Ishikawa (cell line): ENCODE results near the gene PKN1.

Source experiments
- EGR1 ChIP-seq: IDR thresholded peaks from 2 replicates; pipeline ENCODE4 v1.6.1; 2012
- FOXM1 ChIP-seq: IDR thresholded peaks from 2 replicates; pipeline ENCODE4 v1.6.1; 2012; ENCODE audit warnings: low read depth, borderline replicate concordance
- MAX ChIP-seq: IDR thresholded peaks from 2 replicates; pipeline ENCODE4 v1.6.1; 2012
- NFIC ChIP-seq: IDR thresholded peaks from 2 replicates; pipeline ENCODE4 v1.6.1; 2012
- RAD21 ChIP-seq: IDR thresholded peaks from 2 replicates; pipeline ENCODE4 v1.6.1; 2012; ENCODE audit warnings: low read depth
- REST ChIP-seq: IDR thresholded peaks from 2 replicates; pipeline ENCODE4 v1.6.1; 2012; ENCODE audit warnings: low read depth, mild to moderate bottlenecking
- TAF1 ChIP-seq: IDR thresholded peaks from 2 replicates; pipeline ENCODE4 v1.6.1; 2012; ENCODE audit warnings: low read depth, mild to moderate bottlenecking
- YY1 ChIP-seq: IDR thresholded peaks from 2 replicates; pipeline ENCODE4 v1.6.1; 2012; ENCODE audit warnings: low read depth
- ZBTB7A ChIP-seq: IDR thresholded peaks from 2 replicates; pipeline ENCODE4 v1.6.1; 2012; ENCODE audit warnings: low read depth
- TF ChIP-seq, protein P1 (sequence below): IDR thresholded peaks from 2 replicates; pipeline ENCODE4 v1.6.1; 2012

DNA sequence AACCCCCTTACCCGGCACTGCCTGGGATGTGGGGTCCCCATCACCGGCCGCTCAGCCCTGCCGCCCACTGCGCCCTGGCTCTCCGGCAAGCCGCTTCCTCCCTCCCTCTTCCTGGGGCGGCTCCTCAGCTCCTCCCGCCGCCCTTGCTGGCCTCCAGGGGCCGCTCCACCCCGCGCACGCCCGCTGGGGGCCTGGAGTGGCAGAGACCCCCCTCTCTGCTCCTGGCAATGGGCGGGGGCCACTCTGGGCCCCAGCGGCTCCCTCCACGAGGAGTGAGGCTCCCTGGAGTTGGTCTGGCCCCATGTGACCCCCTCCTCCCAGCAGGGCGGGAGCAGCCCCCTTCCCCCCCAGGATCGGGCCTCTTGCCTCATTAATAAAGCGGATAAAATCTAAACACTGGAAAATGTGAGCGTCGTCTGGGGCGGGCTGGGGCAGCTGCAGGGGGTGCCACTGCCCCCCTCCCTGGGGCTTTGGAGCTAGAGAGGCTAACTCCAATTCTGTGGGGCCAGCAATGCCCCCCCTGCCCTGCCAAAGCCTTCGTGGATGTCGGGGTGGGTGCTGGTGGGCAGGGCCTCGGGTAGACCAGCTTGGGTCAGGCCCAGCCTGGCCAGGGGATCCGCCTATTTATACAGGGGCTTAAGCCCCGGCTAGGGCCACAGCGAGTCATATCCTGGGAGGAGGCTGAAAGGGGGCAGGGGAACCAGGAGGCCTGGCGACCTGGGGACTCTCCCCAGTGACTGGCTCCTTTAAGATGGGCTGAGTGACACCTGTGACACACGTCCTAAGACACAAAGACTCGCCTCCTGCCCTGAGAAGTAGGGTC, 42.4 kb downstream of the PKN1 start, which contains the start of gene PTGER1:
- TF ChIP-seq REST (no peak), FOXM1 (no peak), TAF1 (no peak), RAD21 (no peak), YY1 (no peak), NFIC (no peak), MAX (no peak), ZBTB7A (no peak), EGR1 (no peak)
- TF ChIP-seq, protein P1, sequence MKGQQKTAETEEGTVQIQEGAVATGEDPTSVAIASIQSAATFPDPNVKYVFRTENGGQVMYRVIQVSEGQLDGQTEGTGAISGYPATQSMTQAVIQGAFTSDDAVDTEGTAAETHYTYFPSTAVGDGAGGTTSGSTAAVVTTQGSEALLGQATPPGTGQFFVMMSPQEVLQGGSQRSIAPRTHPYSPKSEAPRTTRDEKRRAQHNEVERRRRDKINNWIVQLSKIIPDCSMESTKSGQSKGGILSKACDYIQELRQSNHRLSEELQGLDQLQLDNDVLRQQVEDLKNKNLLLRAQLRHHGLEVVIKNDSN: no peak
